ENCODE measurements around the gene NTN3.

DNA sequence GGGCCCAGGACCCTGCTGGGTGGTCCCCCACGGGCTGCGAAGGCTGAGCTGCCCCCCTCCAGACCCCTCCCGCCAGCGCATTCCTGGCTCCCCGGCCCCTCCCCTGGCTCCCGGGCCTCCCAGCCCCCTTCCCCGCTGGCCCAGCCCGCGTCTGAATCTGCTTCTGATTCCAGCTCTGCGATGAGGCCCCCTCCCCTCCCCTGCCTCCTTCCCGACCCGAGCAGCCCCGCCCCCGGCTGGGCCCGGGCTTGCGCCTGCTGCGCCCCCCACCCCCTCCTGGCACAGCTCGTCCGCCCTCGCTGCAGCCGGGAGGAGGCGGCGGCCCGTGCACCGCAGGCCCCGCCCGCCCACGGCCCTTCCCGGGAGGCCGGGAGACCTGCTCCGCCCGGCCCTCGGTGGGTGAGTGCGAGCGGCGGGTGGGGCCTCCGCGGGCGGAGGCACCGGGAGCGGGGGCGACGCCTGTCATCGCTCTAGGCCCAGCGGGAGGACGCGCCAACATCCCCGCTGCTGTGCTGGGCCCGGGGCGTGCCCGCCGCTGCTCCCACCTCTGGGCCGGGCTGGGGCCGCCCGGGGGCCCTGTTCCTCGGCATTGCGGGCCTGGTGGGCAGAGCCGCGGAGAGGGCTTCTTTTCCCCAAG is at the start of gene NTN3:
- TF ChIP-seq JUN (IDR thresholded peaks at IDR 0.05; ENCODE audit: low read depth, low read length) (no peak), EZH2 (IDR thresholded peaks at IDR 0.05; ENCODE audit: low read depth, low read length, severe bottlenecking) (no peak), ZNF274 (IDR thresholded peaks at IDR 0.05; ENCODE audit: borderline replicate concordance, extremely low read depth, low read length) (no peak), TAF1 (IDR thresholded peaks at IDR 0.05; ENCODE audit: low read depth, low read length) (no peak)
- TF ChIP-seq, protein P1, sequence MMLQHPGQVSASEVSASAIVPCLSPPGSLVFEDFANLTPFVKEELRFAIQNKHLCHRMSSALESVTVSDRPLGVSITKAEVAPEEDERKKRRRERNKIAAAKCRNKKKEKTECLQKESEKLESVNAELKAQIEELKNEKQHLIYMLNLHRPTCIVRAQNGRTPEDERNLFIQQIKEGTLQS (IDR thresholded peaks at IDR 0.05; ENCODE audit: insufficient read depth, low read depth, low read length): no peak
- TF ChIP-seq, protein P2, sequence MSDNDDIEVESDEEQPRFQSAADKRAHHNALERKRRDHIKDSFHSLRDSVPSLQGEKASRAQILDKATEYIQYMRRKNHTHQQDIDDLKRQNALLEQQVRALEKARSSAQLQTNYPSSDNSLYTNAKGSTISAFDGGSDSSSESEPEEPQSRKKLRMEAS (IDR thresholded peaks at IDR 0.05): no peak
- TF ChIP-seq, protein P3, sequence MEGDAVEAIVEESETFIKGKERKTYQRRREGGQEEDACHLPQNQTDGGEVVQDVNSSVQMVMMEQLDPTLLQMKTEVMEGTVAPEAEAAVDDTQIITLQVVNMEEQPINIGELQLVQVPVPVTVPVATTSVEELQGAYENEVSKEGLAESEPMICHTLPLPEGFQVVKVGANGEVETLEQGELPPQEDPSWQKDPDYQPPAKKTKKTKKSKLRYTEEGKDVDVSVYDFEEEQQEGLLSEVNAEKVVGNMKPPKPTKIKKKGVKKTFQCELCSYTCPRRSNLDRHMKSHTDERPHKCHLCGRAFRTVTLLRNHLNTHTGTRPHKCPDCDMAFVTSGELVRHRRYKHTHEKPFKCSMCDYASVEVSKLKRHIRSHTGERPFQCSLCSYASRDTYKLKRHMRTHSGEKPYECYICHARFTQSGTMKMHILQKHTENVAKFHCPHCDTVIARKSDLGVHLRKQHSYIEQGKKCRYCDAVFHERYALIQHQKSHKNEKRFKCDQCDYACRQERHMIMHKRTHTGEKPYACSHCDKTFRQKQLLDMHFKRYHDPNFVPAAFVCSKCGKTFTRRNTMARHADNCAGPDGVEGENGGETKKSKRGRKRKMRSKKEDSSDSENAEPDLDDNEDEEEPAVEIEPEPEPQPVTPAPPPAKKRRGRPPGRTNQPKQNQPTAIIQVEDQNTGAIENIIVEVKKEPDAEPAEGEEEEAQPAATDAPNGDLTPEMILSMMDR (IDR thresholded peaks at IDR 0.05; ENCODE audit: control extremely low read depth in 1 of 3, insufficient read depth in 1 of 3, low read depth in 1 of 3, low read length in 3 of 3): no peak
